Vein endothelial cell (primary cell): ENCODE measurements around the gene DYRK3. TPM values are rescaled to one million over a fixed set of nuclear protein-coding genes. Genes with fewer than 3 reads are reported as not detected.

Source experiments
- total RNA-seq: library from RNA; depleted of rRNA; stranded (reverse); fragments of >200 nt; gene quantifications from 2 replicates; pipeline ENCODE4 v1.2.3, GENCODE V29; 2012

DYRK3 gene
- 13.7 and 19.0 TPM in 2 replicates for total RNA-seq

DNA sequence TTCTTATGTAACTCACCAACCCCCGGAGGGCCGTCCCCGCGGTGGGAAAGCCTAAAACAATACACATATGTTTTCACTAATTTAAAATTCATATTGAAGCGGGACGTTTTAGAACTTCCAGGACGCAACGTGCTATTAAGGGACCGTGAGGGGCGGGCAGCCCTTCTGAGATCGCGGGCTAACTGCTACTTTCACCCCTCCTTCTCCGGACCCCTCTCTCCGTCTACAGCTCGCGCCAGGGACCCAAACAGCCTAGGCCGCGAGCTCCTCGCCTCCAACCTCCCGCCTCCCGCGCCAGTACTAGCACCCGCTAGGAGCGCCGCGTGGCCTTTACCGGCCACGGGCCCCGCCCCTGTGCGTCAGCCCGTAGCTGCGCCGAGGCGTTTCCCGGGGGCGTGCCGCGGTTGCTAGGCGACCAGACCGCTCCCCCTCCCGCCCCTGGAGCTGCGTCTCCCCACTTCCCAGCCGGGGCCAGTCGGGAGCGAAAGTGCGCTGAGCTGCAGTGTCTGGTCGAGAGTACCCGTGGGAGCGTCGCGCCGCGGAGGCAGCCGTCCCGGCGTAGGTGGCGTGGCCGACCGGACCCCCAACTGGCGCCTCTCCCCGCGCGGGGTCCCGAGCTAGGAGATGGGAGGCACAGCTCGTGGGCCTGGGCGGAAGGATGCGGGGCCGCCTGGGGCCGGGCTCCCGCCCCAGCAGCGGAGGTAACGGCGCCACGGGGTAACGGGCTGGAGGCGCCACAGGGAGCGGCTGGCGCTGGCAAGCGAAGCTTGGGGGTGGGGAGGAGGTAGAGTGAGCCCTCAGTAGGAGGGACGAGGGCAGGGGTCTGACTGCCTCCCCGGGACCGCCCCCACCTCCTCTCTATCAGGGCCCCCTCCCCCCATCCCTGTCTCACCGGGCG lies at the start of gene DYRK3:
Gene DYRK3, plus strand, starts transcription at position 457 of the 898 bp plus-strand sequence. Its CDS starts 168 bp downstream, at position 625.

DNA sequence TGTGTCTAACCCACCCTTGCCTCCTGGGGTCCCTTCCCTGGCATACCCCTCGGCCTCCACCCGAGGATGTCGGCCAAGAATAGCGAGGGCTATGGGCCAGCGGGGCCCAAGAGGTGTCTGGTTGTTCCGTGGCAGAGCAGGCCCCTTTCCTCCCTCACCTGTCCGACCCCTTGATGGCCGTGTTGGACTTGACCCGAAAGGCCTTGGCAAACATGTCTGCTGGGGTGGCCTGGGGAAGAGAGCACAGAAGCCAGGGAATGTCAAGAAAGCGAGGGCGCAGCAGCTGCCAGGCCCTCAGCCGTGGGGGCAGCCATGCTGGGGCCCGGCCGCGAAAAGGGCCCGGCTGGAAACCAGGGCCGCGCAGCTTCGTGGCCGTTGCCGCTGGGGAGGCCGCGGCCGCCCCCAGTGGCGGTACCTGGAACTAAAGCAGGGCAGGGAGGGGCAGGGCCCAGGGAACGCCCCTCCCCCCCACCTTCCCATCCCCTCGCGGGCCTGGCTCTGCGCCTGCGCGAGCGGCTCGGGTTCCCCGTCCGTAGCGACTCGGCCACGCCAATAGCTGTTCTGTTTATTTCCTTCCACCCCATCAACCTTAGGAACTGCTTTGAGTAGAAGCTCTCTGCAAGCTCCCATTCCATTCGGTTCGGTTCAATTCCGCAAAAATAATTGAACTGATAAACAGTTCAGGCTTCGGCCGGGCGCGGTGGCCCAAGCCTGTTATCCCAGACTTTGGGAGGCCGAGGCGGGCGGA lies 23.0 kb upstream of the DYRK3 start, which contains the start of gene EIF2D:
Gene EIF2D, minus strand, starts transcription at position 337 of the 748 bp plus-strand sequence. Its CDS starts 123 bp downstream, at position 214.

DNA sequence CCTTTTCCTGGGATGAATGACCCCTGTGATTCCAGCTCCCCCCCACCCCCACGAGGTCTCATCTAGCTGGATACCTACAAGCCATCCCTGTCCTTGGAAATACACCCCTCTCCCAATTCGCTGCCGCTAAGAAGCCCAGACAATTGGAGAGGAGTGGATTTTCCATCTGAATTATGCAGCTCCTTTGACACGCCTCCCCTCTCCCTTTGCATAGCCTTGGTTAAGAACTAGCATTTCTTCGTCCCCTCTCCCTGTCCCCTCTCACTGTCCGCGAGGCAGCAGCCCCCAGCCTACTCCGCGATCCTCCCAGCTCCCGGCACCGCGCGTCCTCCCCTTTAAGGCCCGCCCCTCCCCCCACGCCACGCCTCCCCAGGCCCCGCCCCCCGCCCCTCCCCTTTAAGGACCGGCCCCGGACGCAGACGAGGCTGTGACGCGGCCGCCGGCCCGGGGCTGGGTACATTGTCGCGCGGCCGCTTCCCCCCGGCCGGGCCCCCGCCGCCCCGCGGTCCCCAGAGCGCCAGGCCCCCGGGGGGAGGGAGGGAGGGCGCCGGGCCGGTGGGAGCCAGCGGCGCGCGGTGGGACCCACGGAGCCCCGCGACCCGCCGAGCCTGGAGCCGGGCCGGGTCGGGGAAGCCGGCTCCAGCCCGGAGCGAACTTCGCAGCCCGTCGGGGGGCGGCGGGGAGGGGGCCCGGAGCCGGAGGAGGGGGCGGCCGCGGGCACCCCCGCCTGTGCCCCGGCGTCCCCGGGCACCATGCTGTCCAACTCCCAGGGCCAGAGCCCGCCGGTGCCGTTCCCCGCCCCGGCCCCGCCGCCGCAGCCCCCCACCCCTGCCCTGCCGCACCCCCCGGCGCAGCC lies 49.4 kb downstream of the DYRK3 start, which contains the start of gene MAPKAPK2:
Gene MAPKAPK2, plus strand, starts transcription at position 428 of the 856 bp plus-strand sequence. Its CDS starts 325 bp downstream, at position 753.

Other genes with a start within 250 kb of the DYRK3 start
- 22.4 and 25.5 TPM in 2 replicates for gene IKBKE, start 165.1 kb upstream of the DYRK3 start, total RNA-seq
- gene RASSF5, start 128.0 kb upstream of the DYRK3 start, total RNA-seq: 0.19 and 0.33 TPM in 2 replicates
- gene EIF2D, start 23.1 kb upstream of the DYRK3 start, total RNA-seq: 52.4 and 61.1 TPM in 2 replicates
- 41.8 and 48.0 TPM in 2 replicates for gene MAPKAPK2, start 49.4 kb downstream of the DYRK3 start, total RNA-seq
- gene IL19, start 135.2 kb downstream of the DYRK3 start, total RNA-seq: not detected in 2 replicates
- gene IL10, start 137.0 kb downstream of the DYRK3 start, total RNA-seq: not detected in 2 replicates
- gene IL20, start 230.1 kb downstream of the DYRK3 start, total RNA-seq: not detected in 2 replicates